Muscle layer of colon (tissue), 2 donors: ENCODE data around the gene COL4A5.

Experiments
- H3K27ac ChIP-seq: one replicate; pipeline ENCODE4 v1.7.0; 2013; ENCODE audit warnings: low read depth, mild to moderate bottlenecking, low read length, moderate library complexity
- H3K27me3 ChIP-seq, 2 donors: one replicate each; pipeline ENCODE4 v1.7.0; 2013; ENCODE audit warnings: low read length in 2 of 2, mild to moderate bottlenecking in 2 of 2; ENCODE audit not compliant: insufficient read depth in 2 of 2, control insufficient read depth in 1 of 2
- H3K36me3 ChIP-seq: one replicate; pipeline ENCODE4 v1.7.0; 2013; ENCODE audit warnings: mild to moderate bottlenecking, low read length; ENCODE audit not compliant: insufficient read depth
- H3K4me1 ChIP-seq: one replicate; pipeline ENCODE4 v1.7.0; 2013; ENCODE audit warnings: mild to moderate bottlenecking, low read length; ENCODE audit not compliant: insufficient read depth
- H3K4me3 ChIP-seq, 2 donors: one replicate each; pipeline ENCODE4 v1.7.0; 2013; ENCODE audit warnings: low read length in 2 of 2, low read depth in 1 of 2, mild to moderate bottlenecking in 1 of 2, moderate library complexity in 1 of 2
- H3K9ac ChIP-seq: one replicate; pipeline ENCODE4 v1.7.0; 2013; ENCODE audit warnings: low read length
- H3K9me3 ChIP-seq: one replicate; pipeline ENCODE4 v1.7.0; 2013; ENCODE audit warnings: mild to moderate bottlenecking, low read length
- donor health status: abdominal sarcoma.
- donor health status: Adenocarcinoma of cecum.

The COL4A5 gene

DNA sequence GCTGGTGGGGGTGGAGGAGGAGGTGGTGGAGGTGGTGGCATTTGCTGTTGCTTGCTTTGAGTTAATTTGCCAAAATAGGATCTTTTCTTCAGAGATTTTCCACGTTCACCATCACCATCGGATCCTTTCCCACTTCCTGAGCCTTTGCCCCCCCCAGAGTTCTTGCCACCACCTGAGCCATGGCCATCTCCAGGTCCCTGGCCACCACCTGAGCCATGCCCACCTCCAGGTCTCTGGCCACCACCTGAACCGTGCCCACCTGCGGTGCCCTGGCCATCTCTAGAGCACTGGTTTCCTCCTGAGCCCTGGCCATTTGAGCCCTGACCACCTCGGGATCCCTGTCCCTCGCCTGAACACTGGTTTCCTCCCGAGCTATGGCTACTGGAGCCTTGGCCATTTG lies 294.8 kb downstream of the COL4A5 start:
- H3K4me1 ChIP-seq, result no peaks in the 10 kb centered on the region
- no peaks in the 10 kb centered on the region for H3K36me3 ChIP-seq
- peaks cover 32 to 59% of the 10 kb centered on the region in 2 donors for H3K27me3 ChIP-seq
- no peak overlapping the region for H3K4me3 ChIP-seq
- no peak overlapping the region for H3K27ac ChIP-seq
- no peaks in the 10 kb centered on the region for H3K9me3 ChIP-seq
- H3K9ac ChIP-seq, result no peak overlapping the region

DNA sequence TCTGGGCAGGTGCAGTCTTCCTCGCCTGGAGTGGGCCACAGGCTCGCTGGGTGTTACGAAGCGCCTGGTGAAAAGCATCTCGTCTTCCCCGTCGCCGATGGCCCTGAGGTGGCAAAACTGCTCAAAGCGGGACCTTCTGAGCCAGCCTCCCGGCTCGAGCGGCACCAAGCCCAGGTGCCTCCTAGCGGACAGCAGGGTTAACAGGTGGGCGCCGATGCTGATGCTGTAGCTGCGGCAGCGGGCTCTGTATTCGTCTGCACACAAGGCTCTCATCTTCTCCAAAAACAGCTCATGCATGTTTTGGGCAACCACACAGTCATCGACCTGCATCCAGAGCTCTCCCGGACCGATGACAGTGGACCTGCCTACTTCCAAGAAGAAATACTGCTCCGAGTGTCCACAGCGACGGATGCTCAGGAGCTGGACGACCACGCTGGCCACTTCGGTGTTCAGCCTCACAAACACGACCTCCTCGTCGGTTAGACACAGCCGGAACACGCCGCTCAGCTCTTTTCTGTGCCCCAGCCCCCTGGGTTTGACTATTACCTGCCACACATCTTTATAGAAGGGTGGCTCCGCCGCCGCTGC lies 295.5 kb downstream of the COL4A5 start:
- Histone ChIP-seq H3K27ac (no peak overlapping the region), H3K36me3 (no peaks in the 10 kb centered on the region), H3K4me3 (no peak overlapping the region), H3K4me1 (no peaks in the 10 kb centered on the region), H3K9ac (no peak overlapping the region), H3K9me3 (no peaks in the 10 kb centered on the region), H3K27me3 (peaks cover 32 to 62% of the 10 kb centered on the region in 2 donors)

DNA sequence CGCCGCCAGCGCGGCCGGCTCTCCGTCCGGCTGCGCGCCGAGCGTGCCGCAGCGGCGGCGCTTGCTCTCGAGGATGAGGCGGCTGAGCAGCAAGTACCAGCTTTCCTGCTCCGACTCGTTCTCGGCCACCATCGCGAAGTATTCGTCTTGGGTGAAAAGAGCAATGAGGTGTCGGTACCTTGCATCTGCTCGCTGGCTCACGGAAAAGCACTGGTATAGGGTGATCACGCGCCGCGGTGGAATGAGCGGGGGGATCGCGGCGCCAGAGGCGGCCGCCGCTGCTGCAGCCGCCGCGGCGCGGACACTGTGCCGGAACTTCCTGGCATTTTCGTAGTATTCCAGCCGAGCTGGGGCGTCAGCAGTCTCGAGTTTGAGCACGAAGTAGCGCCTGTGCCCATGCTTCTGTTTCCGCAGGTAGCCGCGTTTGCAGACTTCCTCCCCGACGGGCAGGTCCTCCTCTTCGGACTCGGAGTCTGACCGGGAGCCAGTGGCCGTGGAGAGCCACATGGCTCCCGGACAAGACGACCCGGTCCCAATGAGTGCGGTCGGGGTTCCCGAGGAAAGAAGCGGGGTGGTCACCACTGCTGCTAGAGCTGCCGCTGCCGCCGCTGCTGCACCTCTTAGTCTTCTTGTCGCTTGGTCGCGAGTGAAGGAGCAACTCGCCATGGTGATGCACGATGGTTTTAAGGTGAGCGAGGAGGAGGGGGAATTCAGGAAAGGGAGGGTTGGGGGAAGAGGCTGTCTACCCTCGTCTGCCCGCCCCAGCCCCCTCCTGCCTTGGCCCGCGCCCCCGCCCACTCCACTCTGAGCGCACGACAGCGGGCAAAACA lies 296.3 kb downstream of the COL4A5 start:
- H3K27me3 ChIP-seq, result peaks cover 32 to 65% of the 10 kb centered on the region in 2 donors

DNA sequence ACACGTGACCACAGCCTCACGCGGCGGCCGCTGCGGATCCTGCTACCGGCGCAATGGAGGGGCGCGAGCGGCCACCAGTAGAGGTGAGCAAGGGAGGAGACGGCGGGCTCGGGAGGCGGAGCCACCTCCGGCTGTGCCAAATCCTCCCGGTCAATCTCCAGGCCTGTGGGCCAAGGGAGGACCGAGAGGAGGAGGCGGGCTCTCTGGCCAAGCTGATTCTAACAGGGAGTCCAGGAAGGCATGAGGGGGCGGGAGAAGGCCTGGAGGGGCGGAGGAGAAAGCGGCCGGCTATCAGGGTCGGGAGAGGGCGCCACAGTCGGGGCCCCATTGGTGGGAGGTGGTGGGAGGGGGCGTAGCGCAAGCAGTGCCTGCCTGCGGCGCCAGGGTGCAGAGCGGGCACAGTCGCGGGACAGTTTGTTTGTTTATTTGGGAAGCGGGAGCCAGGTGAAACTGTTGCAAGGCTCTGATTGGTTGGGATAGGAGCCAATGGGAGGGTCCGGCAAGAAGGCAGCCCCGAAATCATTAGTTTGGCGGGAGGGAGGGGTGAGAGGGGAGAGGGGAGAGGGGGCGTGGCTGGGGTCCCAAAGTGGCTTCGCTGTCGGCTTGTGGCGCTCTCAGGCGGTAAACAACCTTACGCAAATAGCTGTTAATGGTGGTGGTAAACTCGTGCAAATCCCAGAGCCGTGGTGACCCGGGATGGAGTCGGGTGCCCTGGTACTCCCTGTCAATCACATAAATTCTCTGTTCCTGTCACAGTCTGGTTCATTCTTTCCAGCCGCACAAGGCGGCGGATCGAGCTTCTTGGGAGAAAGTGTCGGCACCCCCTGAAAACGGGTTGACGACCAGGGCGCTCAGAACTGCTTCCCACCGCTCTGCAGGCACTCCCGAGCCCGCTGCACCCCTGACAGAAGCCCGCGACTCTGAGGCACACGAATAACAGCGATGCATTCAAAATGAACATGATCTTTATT lies 297.2 kb downstream of the COL4A5 start, which contains the start of gene IRS4:
Gene IRS4, minus strand, starts transcription at position 55 of the 971 bp plus-strand sequence.
- no peak within 1 kb of the TSS for H3K9ac ChIP-seq
- no peaks in the 10 kb centered on the region for H3K36me3 ChIP-seq
- no peaks in the 10 kb centered on the region for H3K9me3 ChIP-seq
- no peaks in the 10 kb centered on the region for H3K4me1 ChIP-seq
- H3K27ac ChIP-seq, result no peak within 1 kb of the TSS
- H3K4me3 ChIP-seq, result peak within 1 kb of the TSS in 1 of 2 donors; percentile 34
- peaks cover 32 to 60% of the 10 kb centered on the region in 2 donors for H3K27me3 ChIP-seq

More for the DNA sequence above, 296.3 kb downstream of the COL4A5 start:
- Histone ChIP-seq H3K9me3 (no peaks in the 10 kb centered on the region), H3K4me1 (no peaks in the 10 kb centered on the region), H3K27ac (no peak overlapping the region), H3K4me3 (peak overlapping the region in 1 of 2 donors; percentile 34), H3K36me3 (no peaks in the 10 kb centered on the region), H3K9ac (no peak overlapping the region)

- Histone ChIP-seq H3K4me1 (no peaks in the 10 kb centered on the region), H3K9me3 (no peaks in the 10 kb centered on the region), H3K4me3 (no peak overlapping the region), H3K36me3 (no peaks in the 10 kb centered on the region), H3K27ac (no peak overlapping the region), H3K27me3 (peaks cover 32 to 60% of the 10 kb centered on the region in 2 donors), H3K9ac (no peak overlapping the region)
Measured at GRCh38 chrX:108737754-108738153, 298.1 kb downstream of the COL4A5 start.

DNA sequence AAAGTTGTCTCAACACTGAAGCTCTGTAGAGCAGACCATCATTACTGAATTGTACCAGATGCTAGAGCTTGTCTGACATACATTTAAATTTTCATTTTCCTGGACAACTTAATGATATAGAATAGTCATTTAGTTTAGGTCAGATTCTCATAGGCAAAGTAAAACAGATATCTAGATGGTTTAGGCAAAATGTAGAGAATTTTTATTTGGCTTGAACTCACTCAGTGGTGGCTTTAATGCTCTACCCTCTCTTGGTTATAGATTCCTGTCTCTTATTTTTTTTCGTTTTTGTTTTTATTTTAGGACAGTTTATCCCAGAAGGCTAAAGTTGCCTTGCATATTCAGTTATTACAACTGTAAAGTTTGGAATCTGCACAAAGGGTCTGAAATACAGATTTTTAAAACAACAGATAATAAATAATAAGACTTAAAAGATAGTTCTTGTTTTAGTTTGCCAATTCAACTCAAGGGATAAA lies 300.7 kb downstream of the COL4A5 start:
- Histone ChIP-seq H3K9ac (no peak overlapping the region), H3K9me3 (no peaks in the 10 kb centered on the region), H3K36me3 (no peaks in the 10 kb centered on the region), H3K4me3 (no peak overlapping the region), H3K27me3 (peaks cover 20 to 42% of the 10 kb centered on the region in 2 donors), H3K27ac (no peak overlapping the region), H3K4me1 (no peaks in the 10 kb centered on the region)
